ENCODE results near the gene SORCS2.

DNA sequence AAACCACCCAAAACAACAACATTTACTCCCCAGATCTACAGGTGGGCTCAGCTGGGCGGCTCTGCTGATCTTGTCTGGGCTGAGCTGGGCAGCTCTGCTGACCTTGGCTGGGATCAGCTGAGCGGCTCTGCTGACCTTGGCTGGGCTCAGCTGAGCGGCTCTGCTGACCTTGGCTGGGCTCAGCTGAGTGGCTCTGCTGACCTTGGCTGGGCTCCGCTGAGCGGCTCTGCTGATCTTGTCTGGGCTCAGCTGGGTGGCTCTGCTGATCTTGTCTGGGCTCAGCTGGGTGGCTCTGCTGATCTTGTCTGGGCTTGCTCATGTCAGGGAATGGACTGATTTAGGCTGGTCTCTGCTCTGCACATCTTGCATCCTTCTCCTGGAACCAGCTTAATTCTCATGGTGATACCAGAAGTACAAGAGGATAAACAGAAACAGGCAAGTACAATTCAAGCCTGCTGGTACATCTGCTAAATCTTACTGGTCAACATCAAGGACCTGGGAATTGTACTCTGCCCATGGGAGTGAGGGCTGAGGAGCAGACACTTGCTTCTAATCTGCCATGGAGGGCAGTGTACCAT lies 490.9 kb downstream of the SORCS2 start:
- TF ChIP-seq POLR2A (IDR thresholded peaks at IDR 0.05; ENCODE audit: low read length) (no peak), GATA1 (IDR thresholded peaks at IDR 0.05; ENCODE audit: low read depth, low read length) (no peak)
